ENCODE measurements around the gene SERPINE3.

Gene SERPINE3

GRCh38 chr13:51317262-51317661 is 22.2 kb upstream of the SERPINE3 start:
- TF ChIP-seq ARNT (IDR thresholded peaks at IDR 0.05) (no peak), SUZ12 (IDR thresholded peaks at IDR 0.05) (no peak), FOXM1 (IDR thresholded peaks at IDR 0.05; ENCODE audit: borderline replicate concordance) (no peak), CTBP1 (IDR thresholded peaks at IDR 0.05; ENCODE audit: borderline replicate concordance) (no peak), BHLHE40 (IDR thresholded peaks at IDR 0.05; ENCODE audit: borderline replicate concordance) (no peak), NFRKB (IDR thresholded peaks at IDR 0.05) (no peak)

GRCh38 chr13:51318015-51318414 is 21.5 kb upstream of the SERPINE3 start:
- no peak for DNase-seq (ENCODE audit: extremely low spot score)
- POLR2A ChIA-PET: no interaction called here
- no peak for TF ChIP-seq ELF4 (IDR thresholded peaks at IDR 0.05)
- TF ChIP-seq TARDBP (IDR thresholded peaks at IDR 0.05): no peak
- no peak for TF ChIP-seq PKNOX1 (IDR thresholded peaks at IDR 0.05)
- no peak for TF ChIP-seq NFRKB (IDR thresholded peaks at IDR 0.05)
- TF ChIP-seq FOXM1 (IDR thresholded peaks at IDR 0.05; ENCODE audit: borderline replicate concordance): no peak
- no peak for TF ChIP-seq L3MBTL2 (conservative IDR thresholded peaks at IDR 0.05)
- TF ChIP-seq SP1 (IDR thresholded peaks at IDR 0.05): no peak
- TF ChIP-seq FOXA1 (IDR thresholded peaks at IDR 0.05): no peak
- TF ChIP-seq ZNF384 (IDR thresholded peaks at IDR 0.05): no peak
- no peak for TF ChIP-seq BHLHE40 (IDR thresholded peaks at IDR 0.05; ENCODE audit: borderline replicate concordance)
- TF ChIP-seq ARNT (IDR thresholded peaks at IDR 0.05): no peak
- TF ChIP-seq HDGF (IDR thresholded peaks at IDR 0.05; ENCODE audit: borderline replicate concordance): no peak
- no peak for TF ChIP-seq CTBP1 (IDR thresholded peaks at IDR 0.05; ENCODE audit: borderline replicate concordance)

More at GRCh38 chr13:51317262-51317661, 22.2 kb upstream of the SERPINE3 start:
- ChIA-PET CTCF (no interaction called here), POLR2A (no interaction called here)
- DNase-seq (ENCODE audit: extremely low spot score): no peak

GRCh38 chr13:51318876-51319275 is 20.6 kb upstream of the SERPINE3 start:
- no peak for DNase-seq (ENCODE audit: extremely low spot score)
- ChIA-PET CTCF (no interaction called here), POLR2A (no interaction called here)
- TF ChIP-seq FOXM1 (IDR thresholded peaks at IDR 0.05; ENCODE audit: borderline replicate concordance) (no peak), CTBP1 (IDR thresholded peaks at IDR 0.05; ENCODE audit: borderline replicate concordance) (no peak), TARDBP (IDR thresholded peaks at IDR 0.05) (no peak), PKNOX1 (IDR thresholded peaks at IDR 0.05) (no peak), FOXA1 (IDR thresholded peaks at IDR 0.05) (no peak), ARNT (IDR thresholded peaks at IDR 0.05) (no peak), LEF1 (IDR thresholded peaks at IDR 0.05; ENCODE audit: borderline replicate concordance) (no peak), NFRKB (IDR thresholded peaks at IDR 0.05) (no peak), ZNF384 (IDR thresholded peaks at IDR 0.05) (no peak), SP1 (IDR thresholded peaks at IDR 0.05) (no peak), HDGF (IDR thresholded peaks at IDR 0.05; ENCODE audit: borderline replicate concordance) (no peak), SUZ12 (IDR thresholded peaks at IDR 0.05) (no peak), BHLHE40 (IDR thresholded peaks at IDR 0.05; ENCODE audit: borderline replicate concordance) (no peak), FOXK2 (IDR thresholded peaks at IDR 0.05) (no peak), ELF4 (IDR thresholded peaks at IDR 0.05) (no peak), L3MBTL2 (conservative IDR thresholded peaks at IDR 0.05) (no peak)

More at GRCh38 chr13:51318015-51318414, 21.5 kb upstream of the SERPINE3 start:
- CTCF ChIA-PET: interaction anchor here (0.6 kb wide), 1 partner anchor 482 kb away, joined by 3 read pairs; no protein-coding TSS in a partner anchor

GRCh38 chr13:51321836-51322235 is 17.7 kb upstream of the SERPINE3 start:
- DNase-seq (ENCODE audit: extremely low spot score): no peak
- POLR2A ChIA-PET: no interaction called here
- CTCF ChIA-PET: no interaction called here

GRCh38 chr13:51322826-51323225 is 16.7 kb upstream of the SERPINE3 start:
- CTCF ChIA-PET: no interaction called here
- POLR2A ChIA-PET: no interaction called here
- TF ChIP-seq BHLHE40 (IDR thresholded peaks at IDR 0.05; ENCODE audit: borderline replicate concordance) (no peak), SUZ12 (IDR thresholded peaks at IDR 0.05) (no peak), LEF1 (IDR thresholded peaks at IDR 0.05; ENCODE audit: borderline replicate concordance) (no peak), TARDBP (IDR thresholded peaks at IDR 0.05) (no peak), ZNF384 (IDR thresholded peaks at IDR 0.05) (no peak), L3MBTL2 (conservative IDR thresholded peaks at IDR 0.05) (no peak), FOXA1 (IDR thresholded peaks at IDR 0.05) (no peak), NFRKB (IDR thresholded peaks at IDR 0.05) (no peak), ARNT (IDR thresholded peaks at IDR 0.05) (no peak), FOXK2 (IDR thresholded peaks at IDR 0.05) (no peak), HDGF (IDR thresholded peaks at IDR 0.05; ENCODE audit: borderline replicate concordance) (no peak), PKNOX1 (IDR thresholded peaks at IDR 0.05) (no peak), ELF4 (IDR thresholded peaks at IDR 0.05) (no peak), FOXM1 (IDR thresholded peaks at IDR 0.05; ENCODE audit: borderline replicate concordance) (no peak), CTBP1 (IDR thresholded peaks at IDR 0.05; ENCODE audit: borderline replicate concordance) (no peak), SP1 (IDR thresholded peaks at IDR 0.05) (no peak)
- no peak for DNase-seq (ENCODE audit: extremely low spot score)

More at GRCh38 chr13:51321836-51322235, 17.7 kb upstream of the SERPINE3 start:
- TF ChIP-seq HDGF (IDR thresholded peaks at IDR 0.05; ENCODE audit: borderline replicate concordance) (no peak), SUZ12 (IDR thresholded peaks at IDR 0.05) (no peak), LEF1 (IDR thresholded peaks at IDR 0.05; ENCODE audit: borderline replicate concordance) (no peak), CTBP1 (IDR thresholded peaks at IDR 0.05; ENCODE audit: borderline replicate concordance) (no peak), TARDBP (IDR thresholded peaks at IDR 0.05) (no peak), FOXA1 (IDR thresholded peaks at IDR 0.05) (no peak), ZNF384 (IDR thresholded peaks at IDR 0.05) (no peak), FOXM1 (IDR thresholded peaks at IDR 0.05; ENCODE audit: borderline replicate concordance) (no peak), NFRKB (IDR thresholded peaks at IDR 0.05) (no peak), BHLHE40 (IDR thresholded peaks at IDR 0.05; ENCODE audit: borderline replicate concordance) (no peak), SP1 (IDR thresholded peaks at IDR 0.05) (no peak), ELF4 (IDR thresholded peaks at IDR 0.05) (no peak), ARNT (IDR thresholded peaks at IDR 0.05) (no peak), L3MBTL2 (conservative IDR thresholded peaks at IDR 0.05) (no peak), FOXK2 (IDR thresholded peaks at IDR 0.05) (no peak), PKNOX1 (IDR thresholded peaks at IDR 0.05) (no peak)
